ENCODE data around the gene ZNF512.
"Not testable (repeated sequence)": the region's sequence is repeated elsewhere in the genome, so short reads cannot be mapped to it uniquely, and the experiment has no call there.

ZNF512 gene

DNA sequence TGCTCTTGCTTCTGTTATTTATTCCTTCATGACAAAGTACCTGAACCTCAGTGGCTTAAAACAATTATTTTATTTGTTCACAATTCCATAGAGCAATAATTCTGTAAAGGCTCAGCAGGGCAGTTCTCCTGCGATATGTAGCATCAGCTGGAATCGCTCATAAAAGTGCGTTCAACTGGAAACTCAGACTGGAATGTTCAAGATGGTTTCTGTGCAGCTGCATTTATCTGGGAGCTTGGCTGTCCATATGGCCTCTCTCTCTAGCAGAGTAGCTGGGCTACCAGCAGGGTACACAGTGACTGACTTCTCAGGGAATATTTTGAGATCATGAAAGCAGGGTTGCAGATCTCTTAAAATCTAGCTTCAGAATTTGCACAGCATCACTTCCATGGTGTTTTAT, 32.5 kb downstream of the ZNF512 start:
- H3K4me3 ChIP-seq (ENCODE audit: low read depth, low read length) = no peak overlapping the region
- H3K27ac ChIP-seq (ENCODE audit: low read depth, low read length) = no peak overlapping the region
- no peaks in the 10 kb centered on the region for H3K27me3 ChIP-seq (ENCODE audit: control insufficient read depth, insufficient read depth, low read length)
- peaks cover 54% of the 10 kb centered on the region for H3K36me3 ChIP-seq (ENCODE audit: control insufficient read depth, insufficient read depth, low read length)
- no peaks in the 10 kb centered on the region for H3K9me3 ChIP-seq (ENCODE audit: control insufficient read depth, insufficient read depth, low read depth, low read length)
- no peak overlapping the region for H3K9ac ChIP-seq (ENCODE audit: low read length)
- H3K4me1 ChIP-seq (ENCODE audit: control insufficient read depth, insufficient read depth, low read length) = no peaks in the 10 kb centered on the region

DNA sequence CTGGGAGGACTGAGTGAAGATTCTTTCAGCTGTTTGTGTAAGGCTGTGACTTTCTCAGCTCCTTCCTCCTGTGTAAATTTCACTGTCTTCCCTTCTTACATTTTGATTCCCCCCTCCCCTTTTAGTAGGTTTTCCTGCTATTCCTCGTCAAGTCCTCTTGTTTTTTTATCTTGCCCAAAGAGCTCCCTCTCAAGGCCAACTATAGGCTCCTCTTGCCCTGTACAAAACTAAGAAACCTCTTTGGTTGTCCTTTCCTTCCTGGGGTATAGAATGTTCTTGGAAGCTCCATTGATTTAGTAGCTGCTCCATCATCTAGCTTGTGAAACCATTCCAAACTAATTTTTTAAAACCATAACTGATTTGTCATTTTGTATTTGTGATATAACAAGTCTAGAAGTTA, 38.7 kb downstream of the ZNF512 start:
- Histone ChIP-seq H3K4me1 (ENCODE audit: control insufficient read depth, insufficient read depth, low read length) (peaks cover 13% of the 10 kb centered on the region), H3K27me3 (ENCODE audit: control insufficient read depth, insufficient read depth, low read length) (no peaks in the 10 kb centered on the region), H3K4me3 (ENCODE audit: low read depth, low read length) (no peak overlapping the region), H3K9ac (ENCODE audit: low read length) (no peak overlapping the region), H3K36me3 (ENCODE audit: control insufficient read depth, insufficient read depth, low read length) (peaks cover 71% of the 10 kb centered on the region), H3K9me3 (ENCODE audit: control insufficient read depth, insufficient read depth, low read depth, low read length) (no peaks in the 10 kb centered on the region), H3K27ac (ENCODE audit: low read depth, low read length) (no peak overlapping the region)

DNA sequence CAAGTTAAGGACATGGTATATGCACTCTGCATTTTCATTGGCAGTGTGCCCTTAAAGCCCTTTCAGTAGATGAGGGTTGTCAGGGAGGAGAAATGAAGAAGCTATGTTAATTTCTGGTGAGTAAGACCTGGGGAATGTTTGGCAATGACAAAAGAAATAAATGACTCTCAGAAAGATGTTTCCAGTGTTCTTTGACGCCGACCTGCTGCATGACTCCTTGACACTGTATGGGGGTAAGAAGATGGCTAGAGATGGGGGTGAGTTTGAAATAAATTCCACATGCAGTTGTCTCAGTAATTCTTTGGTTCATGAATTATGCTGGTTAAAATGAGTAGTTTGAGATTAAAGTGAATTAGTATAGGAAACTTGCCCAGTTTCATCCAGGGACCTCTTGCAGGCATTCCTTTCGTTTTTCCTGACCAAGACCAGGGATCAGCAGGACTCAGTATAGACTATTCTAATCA, 40.1 kb downstream of the ZNF512 start:
- peak overlapping the region; percentile 15 for H3K9ac ChIP-seq (ENCODE audit: low read length)
- peak overlapping the region; percentile 82 for H3K27ac ChIP-seq (ENCODE audit: low read depth, low read length)
- H3K4me1 ChIP-seq (ENCODE audit: control insufficient read depth, insufficient read depth, low read length) = peaks cover 19% of the 10 kb centered on the region
- no peaks in the 10 kb centered on the region for H3K9me3 ChIP-seq (ENCODE audit: control insufficient read depth, insufficient read depth, low read depth, low read length)
- peak overlapping the region; percentile 32; the same call in 1 of the 2 replicates for H3K4me3 ChIP-seq (ENCODE audit: low read depth, low read length)
- H3K27me3 ChIP-seq (ENCODE audit: control insufficient read depth, insufficient read depth, low read length) = no peaks in the 10 kb centered on the region
- H3K36me3 ChIP-seq (ENCODE audit: control insufficient read depth, insufficient read depth, low read length) = peaks cover 57% of the 10 kb centered on the region

DNA sequence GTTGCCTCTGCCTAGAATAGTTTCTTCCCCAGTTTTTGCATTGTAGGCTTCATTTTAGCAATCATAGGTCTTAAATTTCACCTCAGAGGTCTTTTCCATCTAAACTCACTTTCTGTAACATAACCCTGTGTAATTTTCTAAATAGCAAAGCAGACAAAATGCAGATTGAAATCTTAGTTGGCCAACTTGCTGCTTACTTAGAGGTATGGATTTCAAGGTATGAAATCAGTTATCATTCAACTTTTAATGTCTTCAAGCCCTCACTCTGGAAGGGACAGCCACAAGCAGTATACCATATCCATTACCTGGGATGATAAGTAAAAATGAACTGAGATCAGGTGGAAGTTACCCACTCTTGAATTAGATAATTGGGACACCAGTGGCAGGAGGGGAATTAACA, 42.1 kb downstream of the ZNF512 start:
- H3K36me3 ChIP-seq (ENCODE audit: control insufficient read depth, insufficient read depth, low read length) = peaks cover 44% of the 10 kb centered on the region
- H3K9me3 ChIP-seq (ENCODE audit: control insufficient read depth, insufficient read depth, low read depth, low read length) = no peaks in the 10 kb centered on the region
- H3K4me3 ChIP-seq (ENCODE audit: low read depth, low read length) = no peak overlapping the region
- H3K27me3 ChIP-seq (ENCODE audit: control insufficient read depth, insufficient read depth, low read length) = no peaks in the 10 kb centered on the region
- H3K9ac ChIP-seq (ENCODE audit: low read length) = no peak overlapping the region
- H3K4me1 ChIP-seq (ENCODE audit: control insufficient read depth, insufficient read depth, low read length) = peaks cover 22% of the 10 kb centered on the region
- H3K27ac ChIP-seq (ENCODE audit: low read depth, low read length) = no peak overlapping the region

DNA sequence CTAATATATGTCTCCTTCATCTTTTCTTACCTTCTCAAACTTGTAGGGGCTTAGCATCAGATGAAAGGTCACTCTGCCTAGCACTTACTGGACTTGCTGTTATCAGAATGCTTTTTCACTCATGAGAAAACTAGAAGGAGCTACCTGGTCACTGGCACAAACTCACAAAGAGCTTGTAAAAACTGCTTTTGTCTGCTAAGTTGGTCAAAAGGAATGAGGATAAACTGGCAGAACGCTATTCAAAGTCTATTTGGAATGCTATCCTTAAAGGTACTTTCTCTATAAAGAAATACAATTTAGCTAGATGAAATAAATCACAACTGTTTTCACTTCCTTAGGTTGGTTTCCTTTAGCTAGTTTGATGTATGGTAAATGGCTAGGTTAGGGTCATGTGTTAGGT, 43.5 kb downstream of the ZNF512 start:
- not testable (repeated sequence) for H3K27me3 ChIP-seq (ENCODE audit: control insufficient read depth, insufficient read depth, low read length); H3K27ac ChIP-seq (ENCODE audit: low read depth, low read length); H3K9ac ChIP-seq (ENCODE audit: low read length); H3K9me3 ChIP-seq (ENCODE audit: control insufficient read depth, insufficient read depth, low read depth, low read length); H3K4me3 ChIP-seq (ENCODE audit: low read depth, low read length)
- Histone ChIP-seq H3K4me1 (ENCODE audit: control insufficient read depth, insufficient read depth, low read length) (peaks cover 20% of the 10 kb centered on the region), H3K36me3 (ENCODE audit: control insufficient read depth, insufficient read depth, low read length) (peaks cover 43% of the 10 kb centered on the region)

DNA sequence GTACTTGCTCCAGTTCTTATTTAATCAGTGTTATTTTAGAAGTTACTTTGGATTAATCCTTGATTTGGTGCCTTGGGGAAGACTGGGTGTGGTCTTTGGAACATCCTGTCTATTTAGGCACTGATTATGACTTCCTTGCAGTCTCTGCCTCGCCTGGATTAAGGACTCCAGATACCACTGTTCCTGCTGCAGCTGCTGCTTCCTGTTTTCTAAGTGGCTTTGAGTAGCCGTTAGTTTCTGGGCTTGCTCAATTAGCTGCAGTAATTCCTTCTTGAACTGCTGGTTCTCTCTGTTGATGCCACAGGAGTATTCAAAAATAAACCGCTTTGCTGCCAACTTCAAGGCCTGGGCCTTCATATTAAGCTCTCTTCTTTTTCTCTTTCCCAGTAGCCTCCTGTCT, 44.1 kb downstream of the ZNF512 start:
- H3K9me3 ChIP-seq (ENCODE audit: control insufficient read depth, insufficient read depth, low read depth, low read length); H3K4me3 ChIP-seq (ENCODE audit: low read depth, low read length); H3K27me3 ChIP-seq (ENCODE audit: control insufficient read depth, insufficient read depth, low read length); H3K27ac ChIP-seq (ENCODE audit: low read depth, low read length): not testable (repeated sequence)
- peak overlapping the region; percentile 30 for H3K9ac ChIP-seq (ENCODE audit: low read length)
- H3K36me3 ChIP-seq (ENCODE audit: control insufficient read depth, insufficient read depth, low read length) = peaks cover 43% of the 10 kb centered on the region
- peaks cover 18% of the 10 kb centered on the region for H3K4me1 ChIP-seq (ENCODE audit: control insufficient read depth, insufficient read depth, low read length)

DNA sequence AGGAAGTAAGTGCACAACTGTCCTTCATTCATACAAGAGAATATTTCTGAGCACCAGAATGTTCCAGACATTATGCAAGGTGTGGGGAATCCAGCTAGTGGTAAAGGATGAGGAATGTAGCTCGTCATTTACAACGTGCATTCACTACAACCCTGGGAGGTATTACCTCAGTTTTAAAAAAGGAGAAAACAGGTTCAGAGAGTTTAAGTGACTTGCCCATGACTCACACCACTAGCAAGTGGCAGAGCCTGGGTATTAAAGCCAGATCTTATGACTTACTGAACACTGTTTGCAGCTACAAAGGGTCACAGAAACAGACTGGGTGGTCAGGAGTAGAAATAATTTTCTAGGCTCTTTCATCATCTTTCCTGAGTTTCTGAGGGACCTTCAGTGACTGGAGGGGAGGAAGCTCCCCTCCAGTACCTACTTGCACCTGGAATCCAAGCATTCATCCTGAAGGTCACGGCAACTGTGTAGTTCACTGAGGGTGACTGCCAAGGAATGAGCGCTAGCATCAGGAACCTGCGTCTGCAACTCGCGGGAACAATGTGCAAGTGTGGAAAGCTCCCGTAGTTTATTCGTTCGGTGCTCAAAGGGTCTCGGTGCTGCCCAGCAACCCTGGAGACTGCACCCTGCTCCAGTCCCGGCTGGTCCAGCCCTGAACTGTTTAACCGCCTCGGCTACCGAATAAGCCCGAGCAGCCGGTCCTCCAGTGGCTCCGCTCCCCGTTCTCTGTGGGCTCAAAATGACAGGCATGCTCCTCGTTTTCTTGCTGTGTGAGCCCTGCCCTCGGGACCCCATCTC, 45.3 kb downstream of the ZNF512 start:
- H3K4me1 ChIP-seq (ENCODE audit: control insufficient read depth, insufficient read depth, low read length) = peaks cover 9% of the 10 kb centered on the region; the same call in 1 of the 2 replicates

DNA sequence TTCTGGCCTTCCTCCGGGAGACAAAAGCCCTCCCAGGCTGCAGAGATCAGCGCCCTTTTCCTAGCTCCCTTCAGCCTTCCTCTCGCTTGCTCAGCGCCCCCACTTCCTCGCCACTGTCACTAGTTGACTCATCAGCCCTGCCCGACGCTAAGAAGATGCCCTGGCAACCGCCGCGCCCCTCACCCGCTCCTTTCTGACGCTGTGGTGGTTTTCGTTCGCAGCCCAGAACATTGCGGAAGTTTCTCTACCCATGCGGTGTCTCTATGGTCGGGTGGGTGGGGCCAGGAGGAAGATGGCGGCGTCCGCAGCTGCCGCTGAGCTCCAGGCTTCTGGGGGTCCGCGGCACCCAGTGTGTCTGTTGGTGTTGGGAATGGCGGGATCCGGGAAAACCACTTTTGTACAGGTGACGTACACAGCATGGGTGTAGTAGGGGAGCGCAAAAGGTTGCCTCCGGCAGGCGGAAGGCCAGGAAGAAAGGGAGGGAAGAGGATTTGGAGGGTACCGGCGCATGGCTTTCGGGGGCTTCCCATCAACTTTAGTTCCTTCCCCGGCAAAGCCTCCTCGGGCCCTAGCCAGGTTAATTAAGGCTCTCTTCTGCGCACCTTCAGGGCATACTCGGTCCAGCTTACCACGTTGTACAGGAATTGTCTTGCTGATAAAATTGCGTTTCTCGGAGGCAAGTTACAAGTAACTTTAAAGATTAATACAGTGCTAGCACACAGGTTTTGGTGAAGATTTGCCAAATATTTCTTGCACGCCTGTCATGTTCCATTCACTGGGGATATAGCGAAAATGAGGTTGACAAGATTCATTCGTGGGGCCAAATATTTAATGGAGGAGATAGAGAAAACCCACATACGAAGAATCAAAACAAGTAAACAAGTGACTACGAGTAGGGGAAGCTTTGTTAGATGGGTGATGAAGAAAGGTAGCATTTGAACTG, 46.2 kb downstream of the ZNF512 start, which contains the start of the genes CCDC121 and GPN1:
TSS of gene CCDC121 (minus strand) at position 246 of the 943 bp plus-strand sequence. CDS start 1,213 bp downstream, outside the sequence.
TSS of gene GPN1 (plus strand) at position 284 of the 943 bp plus-strand sequence. CDS start at position 293, 9 bp downstream.
- Histone ChIP-seq H3K4me1 (ENCODE audit: control insufficient read depth, insufficient read depth, low read length) (peaks cover 9% of the 10 kb centered on the region; the same call in 1 of the 2 replicates), H3K4me3 (ENCODE audit: low read depth, low read length) (peak within 1 kb of the TSS; percentile 86), H3K27ac (ENCODE audit: low read depth, low read length) (peak within 1 kb of the TSS; percentile 36), H3K36me3 (ENCODE audit: control insufficient read depth, insufficient read depth, low read length) (peaks cover 49% of the 10 kb centered on the region), H3K27me3 (ENCODE audit: control insufficient read depth, insufficient read depth, low read length) (no peaks in the 10 kb centered on the region), H3K9me3 (ENCODE audit: control insufficient read depth, insufficient read depth, low read depth, low read length) (no peaks in the 10 kb centered on the region), H3K9ac (ENCODE audit: low read length) (peak within 1 kb of the TSS; percentile 93)

More for the DNA sequence above, 45.3 kb downstream of the ZNF512 start:
- Histone ChIP-seq H3K36me3 (ENCODE audit: control insufficient read depth, insufficient read depth, low read length) (peaks cover 49% of the 10 kb centered on the region), H3K4me3 (ENCODE audit: low read depth, low read length) (peak overlapping the region; percentile 86), H3K27ac (ENCODE audit: low read depth, low read length) (peak overlapping the region; percentile 36), H3K9me3 (ENCODE audit: control insufficient read depth, insufficient read depth, low read depth, low read length) (no peaks in the 10 kb centered on the region), H3K9ac (ENCODE audit: low read length) (peak overlapping the region; percentile 93), H3K27me3 (ENCODE audit: control insufficient read depth, insufficient read depth, low read length) (no peaks in the 10 kb centered on the region)

DNA sequence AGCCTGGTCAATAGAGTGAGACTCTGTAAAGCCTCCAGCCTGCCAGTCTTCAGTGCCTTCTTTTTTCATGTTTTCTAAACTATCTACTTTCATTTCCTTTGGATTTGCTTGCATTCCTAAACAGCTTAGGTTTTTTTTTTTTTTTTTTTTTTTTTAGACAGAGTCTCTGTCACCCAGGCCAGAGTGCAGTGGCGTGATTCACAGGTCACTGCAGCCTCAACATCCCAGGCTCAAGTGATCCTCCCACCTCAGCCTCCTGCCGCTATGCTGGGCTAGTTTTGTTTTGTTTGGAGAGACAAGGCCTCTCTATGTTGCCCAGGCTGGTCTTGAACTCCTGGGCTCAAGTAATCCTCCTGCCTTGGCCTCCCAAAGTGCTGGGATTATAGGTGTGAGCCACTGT, 47.4 kb downstream of the ZNF512 start:
- not testable (repeated sequence) for H3K27ac ChIP-seq (ENCODE audit: low read depth, low read length); H3K9me3 ChIP-seq (ENCODE audit: control insufficient read depth, insufficient read depth, low read depth, low read length); H3K4me3 ChIP-seq (ENCODE audit: low read depth, low read length); H3K4me1 ChIP-seq (ENCODE audit: control insufficient read depth, insufficient read depth, low read length); H3K9ac ChIP-seq (ENCODE audit: low read length); H3K27me3 ChIP-seq (ENCODE audit: control insufficient read depth, insufficient read depth, low read length)
- peaks cover 51% of the 10 kb centered on the region for H3K36me3 ChIP-seq (ENCODE audit: control insufficient read depth, insufficient read depth, low read length)

DNA sequence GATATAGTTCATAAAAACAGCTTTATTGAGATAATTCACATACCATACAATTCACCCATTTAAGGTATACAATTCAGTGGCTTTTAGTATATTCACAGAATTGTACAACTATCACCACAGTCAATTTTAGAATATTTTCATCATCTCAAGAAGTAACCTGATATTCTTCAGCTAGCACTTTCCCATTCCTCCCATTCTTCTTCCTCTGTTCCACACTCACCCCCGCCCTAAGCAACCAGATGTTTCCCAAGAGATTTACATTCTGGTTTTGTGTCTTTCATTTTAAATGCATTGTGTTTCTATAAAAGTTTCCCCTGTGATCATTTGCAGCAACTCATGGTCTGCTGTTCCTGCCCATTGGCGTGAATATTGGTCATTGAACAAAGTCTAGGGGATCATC, 51.4 kb downstream of the ZNF512 start:
- Histone ChIP-seq H3K27ac (ENCODE audit: low read depth, low read length) (no peak overlapping the region), H3K36me3 (ENCODE audit: control insufficient read depth, insufficient read depth, low read length) (peaks cover 85% of the 10 kb centered on the region), H3K4me3 (ENCODE audit: low read depth, low read length) (no peak overlapping the region), H3K9ac (ENCODE audit: low read length) (no peak overlapping the region), H3K4me1 (ENCODE audit: control insufficient read depth, insufficient read depth, low read length) (no peaks in the 10 kb centered on the region), H3K9me3 (ENCODE audit: control insufficient read depth, insufficient read depth, low read depth, low read length) (no peaks in the 10 kb centered on the region), H3K27me3 (ENCODE audit: control insufficient read depth, insufficient read depth, low read length) (no peaks in the 10 kb centered on the region)

All from HUES6 (cell line).